ENCODE measurements around the gene ZNF57. TPM values are rescaled to one million over a fixed set of nuclear protein-coding genes. Genes with fewer than 3 reads are reported as not detected.

Gene ZNF57
- total and polyA plus RNA-seq, 2 of the 13 experiments (the other 11 are each of a cell fraction or from before 2014, with no cell fraction given) = 6.6 to 17.5 TPM

DNA sequence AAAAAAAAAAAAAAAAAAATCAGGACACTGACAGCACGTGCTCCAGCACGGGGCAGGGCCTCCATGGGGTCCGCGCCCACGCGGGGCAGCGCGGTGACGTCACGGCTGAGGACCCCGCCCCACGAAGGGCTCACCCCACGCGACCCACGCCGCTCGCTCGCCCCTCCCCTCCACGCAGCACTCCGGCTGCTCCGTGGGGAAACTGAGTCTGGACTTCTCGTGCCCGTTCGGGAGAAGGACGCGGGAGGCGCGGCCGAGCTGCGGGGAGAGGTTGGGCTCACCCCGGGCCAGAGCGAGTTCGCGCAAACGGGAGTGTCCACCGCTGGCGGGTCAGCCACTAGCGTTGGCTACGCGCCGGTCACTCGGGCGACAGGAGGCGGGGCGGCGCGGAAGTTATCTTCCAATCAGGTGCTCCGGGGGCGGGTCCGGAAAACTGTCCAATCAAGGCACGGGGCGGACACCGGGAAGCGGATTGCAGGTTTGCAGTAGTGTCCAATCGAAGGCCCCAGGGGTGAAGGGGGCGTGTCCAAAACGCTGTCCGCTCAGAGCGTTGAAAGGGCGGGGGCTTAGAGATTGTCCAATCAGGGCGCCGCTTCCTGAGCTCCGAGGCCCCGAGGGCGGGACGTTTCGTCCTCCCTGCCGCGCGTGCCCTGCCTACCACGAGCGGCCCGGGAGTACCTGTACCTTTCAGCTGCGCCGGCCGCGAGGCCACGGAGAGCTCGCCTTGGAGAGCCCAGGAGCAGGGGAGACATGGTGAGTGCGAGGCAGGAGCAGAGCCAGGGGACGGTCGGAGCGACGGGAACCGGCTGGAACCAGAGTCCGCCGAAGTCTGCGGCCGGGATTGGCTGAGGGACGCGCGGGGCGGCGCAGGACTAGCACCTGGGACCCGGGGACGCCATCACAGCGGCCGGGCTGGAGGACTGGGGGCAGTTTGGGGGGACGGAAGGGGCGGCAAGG is at the start of gene ZNF57 (continued):
- TF ChIP-seq, protein P1, sequence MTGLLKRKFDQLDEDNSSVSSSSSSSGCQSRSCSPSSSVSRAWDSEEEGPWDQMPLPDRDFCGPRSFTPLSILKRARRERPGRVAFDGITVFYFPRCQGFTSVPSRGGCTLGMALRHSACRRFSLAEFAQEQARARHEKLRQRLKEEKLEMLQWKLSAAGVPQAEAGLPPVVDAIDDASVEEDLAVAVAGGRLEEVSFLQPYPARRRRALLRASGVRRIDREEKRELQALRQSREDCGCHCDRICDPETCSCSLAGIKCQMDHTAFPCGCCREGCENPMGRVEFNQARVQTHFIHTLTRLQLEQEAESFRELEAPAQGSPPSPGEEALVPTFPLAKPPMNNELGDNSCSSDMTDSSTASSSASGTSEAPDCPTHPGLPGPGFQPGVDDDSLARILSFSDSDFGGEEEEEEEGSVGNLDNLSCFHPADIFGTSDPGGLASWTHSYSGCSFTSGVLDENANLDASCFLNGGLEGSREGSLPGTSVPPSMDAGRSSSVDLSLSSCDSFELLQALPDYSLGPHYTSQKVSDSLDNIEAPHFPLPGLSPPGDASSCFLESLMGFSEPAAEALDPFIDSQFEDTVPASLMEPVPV (CRISPR knock-in tag; IDR thresholded peaks at IDR 0.05) = peak; percentile 78; the same call in 1 of the 2 replicates
- TF ChIP-seq MXD1 (CRISPR knock-in tag; IDR thresholded peaks at IDR 0.05) (peak; percentile 80; the same call in 1 of the 2 replicates), RFX5 (IDR thresholded peaks at IDR 0.05; ENCODE audit: low read depth, low read length) (peak; percentile 49), ZNF362 (CRISPR knock-in tag; IDR thresholded peaks at IDR 0.05; ENCODE audit: borderline replicate concordance) (peak; percentile 94), ZBTB20 (CRISPR knock-in tag; IDR thresholded peaks at IDR 0.05; ENCODE audit: borderline replicate concordance, low read depth) (peak; percentile 40; the same call in 1 of the 2 replicates), ZNF451 (CRISPR knock-in tag; IDR thresholded peaks at IDR 0.05) (peak; percentile 88; the same call in 1 of the 2 replicates), MLX (CRISPR knock-in tag; IDR thresholded peaks at IDR 0.05) (0 out of 2 replicates have a peak, but pooled peaks have one; percentile 45), IRF2 (CRISPR knock-in tag; IDR thresholded peaks at IDR 0.05) (0 out of 2 replicates have a peak, but pooled peaks have one; percentile 16), SALL2 (CRISPR knock-in tag; IDR thresholded peaks at IDR 0.05) (0 out of 2 replicates have a peak, but pooled peaks have one; percentile 52), ZNF766 (CRISPR knock-in tag; IDR thresholded peaks at IDR 0.05; ENCODE audit: borderline replicate concordance) (0 out of 2 replicates have a peak, but pooled peaks have one; percentile 35), ELF1 (CRISPR knock-in tag; IDR thresholded peaks at IDR 0.05) (peak; percentile 85), MAZ (IDR thresholded peaks at IDR 0.05; ENCODE audit: borderline replicate concordance, low read depth, low read length) (no peak), MAZ (CRISPR knock-in tag; IDR thresholded peaks at IDR 0.05; ENCODE audit: low read depth) (no peak), TARDBP (CRISPR knock-in tag; IDR thresholded peaks at IDR 0.05) (peak; percentile 69; the same call in 1 of the 2 replicates), IKZF4 (CRISPR knock-in tag; IDR thresholded peaks at IDR 0.05; ENCODE audit: borderline replicate concordance, low read depth, not compliant biosample characterization) (peak; percentile 60), GABPB1 (CRISPR knock-in tag; IDR thresholded peaks at IDR 0.05) (peak; percentile 73), KMT2B (CRISPR knock-in tag; IDR thresholded peaks at IDR 0.05) (peak; percentile 32; the same call in 1 of the 2 replicates), ZNF232 (CRISPR knock-in tag; IDR thresholded peaks at IDR 0.05; ENCODE audit: borderline replicate concordance) (peak; percentile 38; the same call in 1 of the 2 replicates), ZNF414 (CRISPR knock-in tag; IDR thresholded peaks at IDR 0.05) (0 out of 2 replicates have a peak, but pooled peaks have one; percentile 67), SNRNP70 (IDR thresholded peaks at IDR 0.05; ENCODE audit: low read depth, low read length) (no peak), ARID2 (CRISPR knock-in tag; IDR thresholded peaks at IDR 0.05; ENCODE audit: borderline replicate concordance) (peak; percentile 90), KLF12 (CRISPR knock-in tag; IDR thresholded peaks at IDR 0.05; ENCODE audit: borderline replicate concordance) (peak; percentile 71), ATAD3A (CRISPR knock-in tag; IDR thresholded peaks at IDR 0.05) (0 out of 2 replicates have a peak, but pooled peaks have one; percentile 45), ZNF572 (CRISPR knock-in tag; IDR thresholded peaks at IDR 0.05) (peak; percentile 75)
